Body of pancreas (tissue), 4 donors: ENCODE results near the gene CFAP70. TPM values are rescaled to one million over a fixed set of nuclear protein-coding genes. Genes with fewer than 3 reads are reported as not detected.

ENCODE experiments used
- ATAC-seq: fragments of 150-250 bp; one replicate; pipeline ENCODE4 v1.9.1; 2016
- DNase-seq, 4 donors: peaks; one replicate each; pipeline ENCODE4 v3.0.0-alpha.2; 2019
- H3K27ac ChIP-seq, 4 donors: fragments of 200-600 bp; sonication (generic); 1 replicate in 3 of 4; 2 replicates in 1 of 4; pipeline versions ENCODE4 v1.5.1 to v1.6.1; 2016 to 2019; ENCODE audit warnings: mild to moderate bottlenecking in 1 of 4, mixed read lengths in 1 of 4, moderate library complexity in 1 of 4
- H3K27me3 ChIP-seq, 2 donors: fragments of 200-600 bp; sonication (generic); one replicate each; pipeline ENCODE4 v1.6.0; 2016; ENCODE audit warnings: mild to moderate bottlenecking in 1 of 2
- H3K36me3 ChIP-seq, 2 donors: fragments of 200-600 bp; sonication (generic); replicated peaks in 1 of 2; 2 replicates each; pipeline ENCODE4 v1.5.1; 2016; ENCODE audit warnings: low read depth in 2 of 2; ENCODE audit not compliant: insufficient read depth in 1 of 2
- H3K4me1 ChIP-seq: fragments of 200-600 bp; sonication (generic); one replicate; pipeline ENCODE4 v1.6.0; 2016
- H3K4me3 ChIP-seq, 2 donors: fragments of 200-600 bp; sonication (generic); 1 replicate in 1 of 2; 2 replicates in 1 of 2; pipeline ENCODE4 v1.5.1; 2016 to 2019
- H3K9me3 ChIP-seq, 3 donors: fragments of 200-600 bp; sonication (generic); 1 replicate in 2 of 3; 2 replicates in 1 of 3; pipeline ENCODE4 v1.5.1; 2016
- CTCF ChIP-seq, 7 experiments: fragments of 450-650 bp in 4 of 7; fragments of 200-600 bp in 3 of 7; sonication (generic) in 3 of 7; IDR thresholded peaks; one replicate each; pipeline ENCODE4 v1.5.1; 2016 to 2019; ENCODE audit warnings: antibody characterized with exemption in 7 of 7
- POLR2A ChIP-seq, 3 donors: fragments of 450-650 bp; IDR thresholded peaks; one replicate each; pipeline ENCODE4 v1.6.1; 2016; ENCODE audit warnings: antibody characterized with exemption in 3 of 3, mild to moderate bottlenecking in 2 of 3
- WGBS, 2 donors: methylation state at CpG; one replicate each; pipeline ENCODE4 v1.1.5; 2017; 5-methylcytosine and 5-hydroxymethylcytosine counted together
- intact Hi-C: fragments of 100-400 bp; cut with DNase I; formaldehyde crosslinking; loops from one replicate; pipeline ENCODE4 v1.15.1; 2023
- total RNA-seq, 2 donors: library from RNA; depleted of rRNA; stranded (reverse); fragments of >200 nt; gene quantifications; one replicate each; pipeline ENCODE4 v1.1.0, GENCODE V29; 2016

Gene CFAP70
- total RNA-seq, 2 donors from 2014 or later = 8.8 to 11.5 TPM

GRCh38 chr10:73215749-73216148 lies 142.9 kb downstream of the CFAP70 start:
- no peaks in the 10 kb centered on the region for H3K27me3 ChIP-seq
- peaks cover 0 to 2% of the 10 kb centered on the region in 2 donors for H3K36me3 ChIP-seq
- DNase-seq = no peak
- no peaks in the 10 kb centered on the region for H3K9me3 ChIP-seq
- 89 to 96% methylated on average over 1 of the region's 1 CpG for WGBS, 2 donors
- H3K4me1 ChIP-seq = peaks cover 3% of the 10 kb centered on the region
- intact Hi-C loops = no loop called here
- TF ChIP-seq CTCF (IDR thresholded peaks at IDR 0.05) = no peak
- no peak for TF ChIP-seq POLR2A (IDR thresholded peaks at IDR 0.05)
- no peak overlapping the region for H3K27ac ChIP-seq
- no peak for ATAC-seq
- H3K4me3 ChIP-seq = no peak overlapping the region

- Histone ChIP-seq H3K27ac (no peak overlapping the region), H3K4me3 (no peak overlapping the region), H3K9me3 (no peaks in the 10 kb centered on the region), H3K36me3 (peaks cover 0 to 4% of the 10 kb centered on the region in 2 donors), H3K4me1 (peaks cover 3% of the 10 kb centered on the region), H3K27me3 (no peaks in the 10 kb centered on the region)
- no peak for ATAC-seq
- TF ChIP-seq POLR2A (IDR thresholded peaks at IDR 0.05) = no peak
- TF ChIP-seq CTCF (IDR thresholded peaks at IDR 0.05) = no peak
- intact Hi-C loops = no loop called here
- 50 to 56% methylated on average over 4 of the region's 4 CpGs for WGBS, 2 donors
- no peak for DNase-seq
These were observed 147.4 kb downstream of the CFAP70 start for GRCh38 chr10:73211106-73211811.

- intact Hi-C loops = no loop called here
- no peak overlapping the region for H3K27ac ChIP-seq
- TF ChIP-seq CTCF (IDR thresholded peaks at IDR 0.05) (no peak), POLR2A (IDR thresholded peaks at IDR 0.05) (no peak)
- DNase-seq (no peak), ATAC-seq (no peak)
- 95 to 98% methylated on average over 3 of the region's 3 CpGs for WGBS, 2 donors
- peaks cover 0 to 4% of the 10 kb centered on the region in 2 donors for H3K36me3 ChIP-seq
- H3K4me1 ChIP-seq = peaks cover 3% of the 10 kb centered on the region
- H3K9me3 ChIP-seq = no peaks in the 10 kb centered on the region
- H3K4me3 ChIP-seq = no peak overlapping the region
- H3K27me3 ChIP-seq = no peaks in the 10 kb centered on the region
These were observed 148.1 kb downstream of the CFAP70 start for GRCh38 chr10:73210395-73211105.

- WGBS, 2 donors = 57 to 64% methylated on average over 1 of the region's 1 CpG
- DNase-seq = no peak
- no peak for ATAC-seq
These were observed 149.0 kb downstream of the CFAP70 start for GRCh38 chr10:73209705-73210104.

More at GRCh38 chr10:73209705-73210104, 149.0 kb downstream of the CFAP70 start:
- no peaks in the 10 kb centered on the region for H3K27me3 ChIP-seq
- H3K4me3 ChIP-seq = no peak overlapping the region
- no peak for TF ChIP-seq CTCF (IDR thresholded peaks at IDR 0.05)
- no peak for TF ChIP-seq POLR2A (IDR thresholded peaks at IDR 0.05)
- peaks cover 3% of the 10 kb centered on the region for H3K4me1 ChIP-seq
- H3K9me3 ChIP-seq = no peaks in the 10 kb centered on the region
- no peak overlapping the region for H3K27ac ChIP-seq
- intact Hi-C loops = no loop called here
- H3K36me3 ChIP-seq = peaks cover 0 to 4% of the 10 kb centered on the region in 2 donors
